Osteoblast (primary cell): ENCODE results near the gene GSTM3. TPM values are rescaled to one million over a fixed set of nuclear protein-coding genes. Genes with fewer than 3 reads are reported as not detected.

Experiments
- DNase-seq: peaks from one replicate; pipeline ENCODE4 v3.0.0; 2011; ENCODE audit warnings: low spot score, mixed read lengths; ENCODE audit not compliant: insufficient read length; ENCODE audit errors: missing footprints
- H2AFZ ChIP-seq: 2 replicates; pipeline ENCODE4 v1.6.0; 2011; ENCODE audit warnings: mild to moderate bottlenecking, low read length
- H3K27ac ChIP-seq: 2 replicates; pipeline ENCODE4 v1.5.1; 2011; ENCODE audit warnings: mild to moderate bottlenecking, low read depth, low read length, moderate library complexity
- H3K27me3 ChIP-seq: 2 replicates; pipeline ENCODE4 v1.6.0; 2012; ENCODE audit warnings: mild to moderate bottlenecking, control low read depth, inconsistent platforms, low read length, moderate library complexity; ENCODE audit not compliant: insufficient read depth
- H3K36me3 ChIP-seq: 2 replicates; pipeline ENCODE4 v1.5.1; 2011; ENCODE audit warnings: mild to moderate bottlenecking, low read length, control low read depth, moderate library complexity; ENCODE audit not compliant: insufficient read depth
- H3K4me1 ChIP-seq: 2 replicates; pipeline ENCODE4 v1.5.1; 2011; ENCODE audit warnings: mild to moderate bottlenecking, low read length, control low read depth, moderate library complexity; ENCODE audit not compliant: insufficient read depth
- H3K4me2 ChIP-seq: 2 replicates; pipeline ENCODE4 v1.6.0; 2011; ENCODE audit warnings: mild to moderate bottlenecking, low read length; ENCODE audit not compliant: insufficient read depth
- H3K4me3 ChIP-seq: fragments of 200-600 bp; sonication (generic); 3 replicates; pipeline ENCODE4 v1.5.1; 2012; ENCODE audit warnings: mild to moderate bottlenecking, low read length, inconsistent platforms; ENCODE audit not compliant: insufficient read depth
- H3K79me2 ChIP-seq: 2 replicates; pipeline ENCODE4 v1.6.0; 2012; ENCODE audit warnings: mild to moderate bottlenecking, low read length, control low read depth, inconsistent platforms; ENCODE audit not compliant: insufficient read depth
- H3K9me3 ChIP-seq: 2 replicates; pipeline ENCODE4 v1.5.1; 2011; ENCODE audit warnings: low read depth, low read length, control low read depth
- H4K20me1 ChIP-seq: 2 replicates; pipeline ENCODE4 v1.6.0; 2012; ENCODE audit warnings: mild to moderate bottlenecking, low read length, control low read depth; ENCODE audit not compliant: insufficient read depth
- CTCF ChIP-seq: IDR thresholded peaks from 2 replicates; pipeline ENCODE4 v1.5.1; 2011; ENCODE audit warnings: mild to moderate bottlenecking, low read depth, low read length, moderate library complexity; ENCODE audit errors: extremely low read depth
- total RNA-seq: library from RNA; depleted of rRNA; stranded (reverse); fragments of >200 nt; gene quantifications from 2 replicates; pipeline ENCODE4 v1.2.3, GENCODE V29; 2012

GSTM3 gene
- total RNA-seq, 1 donor, result 49.9 TPM

GRCh38 chr1:109786531-109787021 lies 45.7 kb upstream of the GSTM3 start:
- peaks cover 28% of the 10 kb centered on the region for H3K4me1 ChIP-seq
- H3K36me3 ChIP-seq, result no peaks in the 10 kb centered on the region
- DNase-seq, result peak; percentile 84

GRCh38 chr1:109786112-109786480 lies 45.3 kb upstream of the GSTM3 start:
- no peaks in the 10 kb centered on the region for H3K36me3 ChIP-seq
- no peaks in the 10 kb centered on the region for H3K9me3 ChIP-seq
- H3K27me3 ChIP-seq, result no peaks in the 10 kb centered on the region
- H2AFZ ChIP-seq, result no peak overlapping the region
- H3K79me2 ChIP-seq, result no peaks in the 10 kb centered on the region
- H3K4me1 ChIP-seq, result peaks cover 25% of the 10 kb centered on the region
- H3K27ac ChIP-seq, result no peak overlapping the region
- no peak for TF ChIP-seq CTCF
- H3K4me3 ChIP-seq, result no peak overlapping the region
- no peak overlapping the region for H3K4me2 ChIP-seq
- no peak for DNase-seq
- H4K20me1 ChIP-seq, result no peaks in the 10 kb centered on the region

More at GRCh38 chr1:109786531-109787021, 45.7 kb upstream of the GSTM3 start:
- no peak overlapping the region for H3K27ac ChIP-seq
- H2AFZ ChIP-seq, result no peak overlapping the region
- no peak overlapping the region for H3K4me3 ChIP-seq
- no peak for TF ChIP-seq CTCF
- no peak overlapping the region for H3K4me2 ChIP-seq
- no peaks in the 10 kb centered on the region for H3K9me3 ChIP-seq
- H4K20me1 ChIP-seq, result no peaks in the 10 kb centered on the region
- no peaks in the 10 kb centered on the region for H3K27me3 ChIP-seq
- H3K79me2 ChIP-seq, result no peaks in the 10 kb centered on the region

GRCh38 chr1:109785446-109786111 lies 44.7 kb upstream of the GSTM3 start:
- no peak overlapping the region for H3K27ac ChIP-seq

More at GRCh38 chr1:109785446-109786111, 44.7 kb upstream of the GSTM3 start:
- no peaks in the 10 kb centered on the region for H4K20me1 ChIP-seq
- no peaks in the 10 kb centered on the region for H3K27me3 ChIP-seq
- H3K4me3 ChIP-seq, result no peak overlapping the region
- H2AFZ ChIP-seq, result no peak overlapping the region
- H3K36me3 ChIP-seq, result no peaks in the 10 kb centered on the region
- peaks cover 25% of the 10 kb centered on the region for H3K4me1 ChIP-seq
- H3K9me3 ChIP-seq, result peaks cover 3% of the 10 kb centered on the region
- TF ChIP-seq CTCF, result no peak
- H3K4me2 ChIP-seq, result no peak overlapping the region
- no peaks in the 10 kb centered on the region for H3K79me2 ChIP-seq
- DNase-seq, result peak; percentile 31
